ENCODE results near the gene CTAGE9.

DNA sequence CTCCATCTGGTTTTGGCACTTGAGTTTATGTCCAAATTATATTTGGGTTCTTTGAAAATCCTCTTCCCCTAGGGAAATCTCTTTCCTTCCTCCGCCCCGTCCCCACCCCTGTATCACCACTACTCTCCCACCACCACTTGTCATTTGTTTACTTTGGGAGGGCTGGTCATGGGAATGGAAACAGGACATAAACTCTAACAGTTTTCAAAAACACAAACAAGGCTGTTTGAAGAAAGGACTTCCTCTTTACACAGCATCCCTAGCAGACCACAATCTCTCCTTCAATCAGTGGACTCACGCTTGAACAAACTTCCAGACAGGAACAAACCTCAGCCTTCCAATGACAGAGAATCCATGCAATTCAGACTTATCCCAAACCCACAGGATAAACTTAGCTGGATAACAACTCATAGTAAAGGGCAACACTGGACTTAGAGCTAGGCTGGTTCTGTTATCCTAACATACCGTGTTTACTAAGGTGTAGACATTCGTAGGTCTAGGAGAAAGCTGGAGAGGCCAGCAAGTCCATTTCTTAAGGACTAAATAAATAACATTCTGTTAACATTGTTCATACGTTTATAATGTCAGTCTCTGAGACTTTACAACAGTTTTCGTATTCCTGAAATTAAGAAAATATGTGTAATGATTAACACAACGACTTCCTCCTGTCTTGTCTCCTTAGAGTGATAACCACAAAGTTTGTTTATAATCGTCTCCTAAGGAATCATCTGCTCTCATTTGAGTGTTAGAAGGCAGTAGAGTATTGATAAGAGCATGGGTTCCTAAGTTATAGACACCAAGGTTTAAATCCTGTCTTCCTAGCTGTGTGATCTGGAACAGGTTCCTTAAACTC is 44.1 kb upstream of the CTAGE9 start:
- TF ChIP-seq, protein P1, sequence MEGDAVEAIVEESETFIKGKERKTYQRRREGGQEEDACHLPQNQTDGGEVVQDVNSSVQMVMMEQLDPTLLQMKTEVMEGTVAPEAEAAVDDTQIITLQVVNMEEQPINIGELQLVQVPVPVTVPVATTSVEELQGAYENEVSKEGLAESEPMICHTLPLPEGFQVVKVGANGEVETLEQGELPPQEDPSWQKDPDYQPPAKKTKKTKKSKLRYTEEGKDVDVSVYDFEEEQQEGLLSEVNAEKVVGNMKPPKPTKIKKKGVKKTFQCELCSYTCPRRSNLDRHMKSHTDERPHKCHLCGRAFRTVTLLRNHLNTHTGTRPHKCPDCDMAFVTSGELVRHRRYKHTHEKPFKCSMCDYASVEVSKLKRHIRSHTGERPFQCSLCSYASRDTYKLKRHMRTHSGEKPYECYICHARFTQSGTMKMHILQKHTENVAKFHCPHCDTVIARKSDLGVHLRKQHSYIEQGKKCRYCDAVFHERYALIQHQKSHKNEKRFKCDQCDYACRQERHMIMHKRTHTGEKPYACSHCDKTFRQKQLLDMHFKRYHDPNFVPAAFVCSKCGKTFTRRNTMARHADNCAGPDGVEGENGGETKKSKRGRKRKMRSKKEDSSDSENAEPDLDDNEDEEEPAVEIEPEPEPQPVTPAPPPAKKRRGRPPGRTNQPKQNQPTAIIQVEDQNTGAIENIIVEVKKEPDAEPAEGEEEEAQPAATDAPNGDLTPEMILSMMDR (IDR thresholded peaks at IDR 0.05), result no peak
- no peak for TF ChIP-seq POLR2A (IDR thresholded peaks at IDR 0.05)

All from esophagus squamous epithelium (tissue), 4 donors.